Measurements from ENCODE around the gene OR13C4.
"Not testable (repeated sequence)": the region's sequence is repeated elsewhere in the genome, so short reads cannot be mapped to it uniquely, and the experiment has no call there.

OR13C4 gene

GRCh38 chr9:104527109-104527508 is at the start of gene OR13C4:
TSS of gene OR13C4 (minus strand) at chr9:104527209. CDS start at chr9:104527209, 0 bp downstream.
- H3K4me3 Mint-ChIP-seq = no peak within 1 kb of the TSS
- peaks cover 2% of the 10 kb centered on the region for H3K27me3 Mint-ChIP-seq
- H3K27ac Mint-ChIP-seq = no peak within 1 kb of the TSS
- H3K9me3 Mint-ChIP-seq = peaks cover 4% of the 10 kb centered on the region
- H3K4me1 Mint-ChIP-seq = no peaks in the 10 kb centered on the region
- no peaks in the 10 kb centered on the region for H3K36me3 Mint-ChIP-seq

GRCh38 chr9:104575456-104575855 is 48.4 kb upstream of the OR13C4 start:
- Mint-ChIP-seq H3K4me1 (no peaks in the 10 kb centered on the region), H3K36me3 (no peaks in the 10 kb centered on the region), H3K9me3 (peaks cover 13% of the 10 kb centered on the region), H3K27ac (no peak overlapping the region), H3K27me3 (no peaks in the 10 kb centered on the region), H3K4me3 (no peak overlapping the region)

DNA sequence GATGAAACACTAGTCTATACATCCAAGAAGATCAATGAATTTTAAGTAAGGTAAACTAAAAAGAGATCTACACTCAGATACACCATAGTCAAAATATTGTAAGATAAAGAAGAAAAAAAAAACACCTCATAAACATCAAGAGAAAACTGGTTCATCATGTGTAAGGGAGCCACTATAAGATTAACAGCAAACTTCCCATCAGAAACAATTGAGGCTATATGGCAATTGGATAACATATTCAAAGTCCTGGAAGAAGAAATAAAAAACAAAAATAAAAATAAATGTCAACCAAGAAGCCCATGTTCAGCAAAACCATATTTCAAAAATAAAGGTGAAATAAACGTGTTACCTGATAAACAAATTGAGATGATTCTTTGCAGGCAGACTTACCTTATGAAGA is 45.6 kb upstream of the OR13C4 start:
- Mint-ChIP-seq H3K4me1 (no peaks in the 10 kb centered on the region), H3K27me3 (peaks cover 1% of the 10 kb centered on the region), H3K27ac (no peak overlapping the region), H3K9me3 (peaks cover 13% of the 10 kb centered on the region), H3K36me3 (no peaks in the 10 kb centered on the region), H3K4me3 (no peak overlapping the region)

GRCh38 chr9:104568868-104569267 is 41.9 kb upstream of the OR13C4 start, which contains the start of gene OR13C8:
TSS of gene OR13C8 (plus strand) at chr9:104569168. CDS start at chr9:104569168, 0 bp downstream.
- H3K27me3 Mint-ChIP-seq = peaks cover 1% of the 10 kb centered on the region
- no peak within 1 kb of the TSS for H3K27ac Mint-ChIP-seq
- no peaks in the 10 kb centered on the region for H3K36me3 Mint-ChIP-seq
- peaks cover 9% of the 10 kb centered on the region for H3K9me3 Mint-ChIP-seq
- H3K4me3 Mint-ChIP-seq = no peak within 1 kb of the TSS
- H3K4me1 Mint-ChIP-seq = no peaks in the 10 kb centered on the region

DNA sequence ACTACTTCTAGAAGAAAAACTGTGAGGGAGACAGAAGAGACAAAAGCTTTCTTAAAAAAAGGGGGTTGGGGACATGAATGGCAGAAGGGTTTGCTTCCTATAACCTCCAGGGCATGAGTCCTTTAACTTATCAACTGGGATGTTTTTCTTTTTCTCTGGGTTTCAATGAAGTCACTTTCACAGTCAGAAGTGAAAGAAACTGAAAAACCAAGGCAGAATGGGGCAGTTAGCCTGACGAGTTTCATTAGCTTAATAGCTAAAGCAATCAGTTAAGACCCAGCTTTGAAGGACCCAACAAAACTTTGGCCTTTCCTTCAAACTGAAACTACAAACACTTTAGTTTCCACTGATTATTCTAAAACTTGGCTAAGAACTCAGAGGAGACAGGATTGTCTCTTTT is 37.3 kb upstream of the OR13C4 start:
- Mint-ChIP-seq H3K9me3 (no peaks in the 10 kb centered on the region), H3K27me3 (peaks cover 1% of the 10 kb centered on the region), H3K27ac (no peak overlapping the region), H3K36me3 (no peaks in the 10 kb centered on the region), H3K4me3 (no peak overlapping the region), H3K4me1 (no peaks in the 10 kb centered on the region)

- Mint-ChIP-seq H3K4me3 (no peak overlapping the region), H3K36me3 (no peaks in the 10 kb centered on the region), H3K27ac (no peak overlapping the region), H3K9me3 (peaks cover 8% of the 10 kb centered on the region), H3K27me3 (peaks cover 2% of the 10 kb centered on the region), H3K4me1 (no peaks in the 10 kb centered on the region)
These were observed 30.0 kb upstream of the OR13C4 start for GRCh38 chr9:104556830-104557634.

GRCh38 chr9:104555521-104555920 is 28.5 kb upstream of the OR13C4 start:
- H3K4me1 Mint-ChIP-seq = no peaks in the 10 kb centered on the region
- H3K27me3 Mint-ChIP-seq = peaks cover 2% of the 10 kb centered on the region
- H3K36me3 Mint-ChIP-seq = no peaks in the 10 kb centered on the region
- no peak overlapping the region for H3K4me3 Mint-ChIP-seq
- no peak overlapping the region for H3K27ac Mint-ChIP-seq
- H3K9me3 Mint-ChIP-seq = peaks cover 8% of the 10 kb centered on the region

DNA sequence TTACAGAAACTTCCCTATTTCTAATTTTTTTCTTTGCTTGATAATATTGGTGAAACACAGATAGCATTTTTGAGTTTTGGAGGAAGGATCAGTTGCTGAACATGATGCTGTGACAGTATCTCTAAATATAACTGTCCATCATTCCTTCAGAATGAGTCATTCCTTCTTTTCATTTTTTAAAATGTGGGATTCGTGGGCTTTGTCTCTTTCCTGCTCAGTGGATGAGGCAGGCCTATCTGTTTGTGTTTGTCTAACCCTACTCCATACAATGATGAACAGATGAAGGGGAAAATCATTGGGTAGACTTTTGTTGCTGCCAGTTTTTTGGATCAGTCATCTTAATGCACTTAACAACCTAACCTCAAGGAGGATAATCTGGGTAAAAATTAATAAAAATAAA is 26.3 kb upstream of the OR13C4 start:
- Mint-ChIP-seq H3K27ac (no peak overlapping the region), H3K9me3 (peaks cover 7% of the 10 kb centered on the region), H3K4me3 (no peak overlapping the region), H3K4me1 (no peaks in the 10 kb centered on the region), H3K36me3 (no peaks in the 10 kb centered on the region), H3K27me3 (peaks cover 2% of the 10 kb centered on the region)

- H3K27me3 Mint-ChIP-seq = no peaks in the 10 kb centered on the region
- no peak overlapping the region for H3K4me3 Mint-ChIP-seq
- H3K9me3 Mint-ChIP-seq = no peaks in the 10 kb centered on the region
- H3K4me1 Mint-ChIP-seq = no peaks in the 10 kb centered on the region
- no peak overlapping the region for H3K27ac Mint-ChIP-seq
- H3K36me3 Mint-ChIP-seq = no peaks in the 10 kb centered on the region
These were observed 17.6 kb upstream of the OR13C4 start for GRCh38 chr9:104544644-104545043.

DNA sequence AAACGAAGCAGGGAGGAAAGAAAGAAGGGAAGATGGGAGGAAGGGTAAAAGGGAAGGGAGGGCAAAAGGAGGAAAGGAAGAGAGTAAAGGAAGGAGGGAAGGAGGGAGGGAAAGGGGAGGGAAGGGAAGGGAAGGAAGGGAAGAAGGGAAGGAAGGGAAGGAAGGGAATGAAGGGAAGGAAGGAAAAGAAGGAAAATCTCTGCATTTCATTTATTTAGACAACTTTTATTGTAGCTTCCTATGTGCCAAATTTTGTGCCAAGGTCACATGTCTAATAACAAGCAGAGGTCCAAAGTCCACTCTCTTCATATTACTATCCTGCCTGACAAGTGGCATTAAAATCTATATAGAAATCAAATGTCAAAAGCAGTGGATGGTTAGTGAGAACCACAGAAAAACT is 12.3 kb upstream of the OR13C4 start:
- Mint-ChIP-seq H3K36me3 (no peaks in the 10 kb centered on the region), H3K9me3 (no peaks in the 10 kb centered on the region), H3K4me3 (no peak overlapping the region), H3K4me1 (no peaks in the 10 kb centered on the region), H3K27me3 (no peaks in the 10 kb centered on the region), H3K27ac (no peak overlapping the region)

GRCh38 chr9:104536756-104537155 is 9.7 kb upstream of the OR13C4 start, which contains the start of gene OR13C3:
TSS of gene OR13C3 (minus strand) at chr9:104536856. CDS start at chr9:104536723, 133 bp downstream.
- H3K4me1 Mint-ChIP-seq = no peaks in the 10 kb centered on the region
- no peaks in the 10 kb centered on the region for H3K36me3 Mint-ChIP-seq
- H3K27ac Mint-ChIP-seq = no peak within 1 kb of the TSS
- no peak within 1 kb of the TSS for H3K4me3 Mint-ChIP-seq
- H3K9me3 Mint-ChIP-seq = no peaks in the 10 kb centered on the region
- H3K27me3 Mint-ChIP-seq = no peaks in the 10 kb centered on the region

- H3K27me3 Mint-ChIP-seq, H3K27ac Mint-ChIP-seq, H3K4me3 Mint-ChIP-seq, H3K9me3 Mint-ChIP-seq, H3K36me3 Mint-ChIP-seq, H3K4me1 Mint-ChIP-seq: not testable (repeated sequence)
These were observed 6.8 kb downstream of the OR13C4 start for GRCh38 chr9:104520241-104520640.

- H3K4me1 Mint-ChIP-seq = no peaks in the 10 kb centered on the region
- no peaks in the 10 kb centered on the region for H3K36me3 Mint-ChIP-seq
- H3K27ac Mint-ChIP-seq = no peak overlapping the region
These were observed 12.1 kb downstream of the OR13C4 start for GRCh38 chr9:104514901-104515300.

DNA sequence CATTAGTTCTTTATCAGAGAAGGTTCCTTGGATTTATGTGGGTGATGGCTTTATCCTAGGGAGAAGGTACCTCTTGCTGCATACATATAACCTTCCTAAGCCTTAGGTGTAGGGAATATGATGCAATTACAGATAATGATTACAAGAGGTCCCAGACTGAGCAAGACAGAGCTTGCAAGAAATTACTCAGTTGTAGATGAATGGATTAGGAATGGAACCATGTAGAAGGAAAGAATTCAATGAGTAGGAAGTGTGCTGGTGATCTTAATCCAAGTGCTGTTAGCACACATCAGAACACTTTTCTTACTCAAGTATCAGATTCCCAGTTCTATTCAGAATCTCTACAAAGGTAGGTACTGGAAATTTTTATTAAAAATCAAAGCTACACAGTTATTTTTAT is 20.4 kb downstream of the OR13C4 start:
- H3K27ac Mint-ChIP-seq = no peak overlapping the region
- H3K4me1 Mint-ChIP-seq = no peaks in the 10 kb centered on the region
- H3K4me3 Mint-ChIP-seq = no peak overlapping the region
- no peaks in the 10 kb centered on the region for H3K36me3 Mint-ChIP-seq
- H3K27me3 Mint-ChIP-seq = peaks cover 4% of the 10 kb centered on the region
- H3K9me3 Mint-ChIP-seq = peaks cover 7% of the 10 kb centered on the region

More at GRCh38 chr9:104514901-104515300, 12.1 kb downstream of the OR13C4 start:
- Mint-ChIP-seq H3K9me3 (peaks cover 12% of the 10 kb centered on the region), H3K4me3 (no peak overlapping the region), H3K27me3 (peaks cover 4% of the 10 kb centered on the region)

DNA sequence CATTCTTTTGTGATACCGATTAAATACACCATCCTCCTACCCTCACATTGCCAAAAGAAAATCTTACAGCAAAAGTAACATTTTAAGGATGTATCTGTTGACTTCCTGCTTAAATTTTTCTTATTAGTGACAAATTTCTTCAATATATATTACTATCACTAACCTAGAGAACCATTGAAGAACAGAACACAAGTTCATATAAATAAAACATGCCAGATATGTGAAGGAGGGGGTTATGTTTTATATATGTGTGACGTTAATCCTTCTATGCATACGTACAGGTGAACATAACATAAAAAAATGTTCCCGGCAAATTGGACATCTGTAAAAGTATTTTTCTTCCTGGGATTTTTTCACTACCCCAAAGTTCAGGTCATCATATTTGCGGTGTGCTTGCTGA is 23.0 kb downstream of the OR13C4 start, which contains the start of gene OR13F1:
TSS of gene OR13F1 (plus strand) at position 301 of the 400 bp plus-strand sequence. CDS start at position 301, 0 bp downstream.
- H3K4me3 Mint-ChIP-seq = no peak within 1 kb of the TSS
- no peak within 1 kb of the TSS for H3K27ac Mint-ChIP-seq
- H3K36me3 Mint-ChIP-seq = no peaks in the 10 kb centered on the region
- H3K4me1 Mint-ChIP-seq = no peaks in the 10 kb centered on the region
- H3K9me3 Mint-ChIP-seq = no peaks in the 10 kb centered on the region
- no peaks in the 10 kb centered on the region for H3K27me3 Mint-ChIP-seq

DNA sequence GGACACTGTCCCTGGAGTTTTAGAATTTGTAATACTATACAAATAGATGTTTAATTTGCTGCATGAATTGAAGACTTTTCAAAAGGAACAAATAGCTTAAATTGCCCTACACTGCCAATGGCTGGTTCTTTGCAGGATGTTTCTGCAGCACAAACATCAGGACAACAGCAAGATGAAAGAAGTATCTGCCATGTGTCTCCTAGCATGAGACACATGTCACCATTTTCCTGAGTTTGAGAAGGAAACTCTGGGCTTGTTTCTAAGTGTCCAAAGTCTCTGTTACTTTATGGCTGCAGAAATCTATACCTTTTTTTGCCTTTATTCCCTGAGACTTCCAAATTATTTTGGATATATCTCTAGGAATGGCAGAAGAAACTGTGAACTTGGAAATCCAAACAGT is 23.6 kb downstream of the OR13C4 start:
- no peak overlapping the region for H3K4me3 Mint-ChIP-seq
- no peaks in the 10 kb centered on the region for H3K4me1 Mint-ChIP-seq
- no peaks in the 10 kb centered on the region for H3K27me3 Mint-ChIP-seq
- no peaks in the 10 kb centered on the region for H3K36me3 Mint-ChIP-seq
- no peaks in the 10 kb centered on the region for H3K9me3 Mint-ChIP-seq
- no peak overlapping the region for H3K27ac Mint-ChIP-seq
